ENCODE data around the gene HCRTR1.

The HCRTR1 gene

GRCh38 chr1:31617218-31617915 is at the start of gene HCRTR1:
Gene HCRTR1 (plus strand): TSS chr1:31617689. CDS start chr1:31619193, 1,504 bp downstream.
- Histone ChIP-seq H3K27me3 (ENCODE audit: insufficient read depth, low read length) (peaks cover 50% of the 10 kb centered on the region), H3K4me3 (ENCODE audit: low read length) (peak within 1 kb of the TSS; percentile 74), H3K36me3 (ENCODE audit: insufficient read depth, low read depth, low read length) (no peaks in the 10 kb centered on the region), H3K9me3 (ENCODE audit: insufficient read depth, low read depth, low read length) (no peaks in the 10 kb centered on the region), H3K27ac (ENCODE audit: low read length) (no peak within 1 kb of the TSS), H3K9ac (ENCODE audit: low read depth, low read length) (peak within 1 kb of the TSS; percentile 51; the same call in 1 of the 2 replicates), H3K4me1 (ENCODE audit: insufficient read depth, low read length) (no peaks in the 10 kb centered on the region)

DNA sequence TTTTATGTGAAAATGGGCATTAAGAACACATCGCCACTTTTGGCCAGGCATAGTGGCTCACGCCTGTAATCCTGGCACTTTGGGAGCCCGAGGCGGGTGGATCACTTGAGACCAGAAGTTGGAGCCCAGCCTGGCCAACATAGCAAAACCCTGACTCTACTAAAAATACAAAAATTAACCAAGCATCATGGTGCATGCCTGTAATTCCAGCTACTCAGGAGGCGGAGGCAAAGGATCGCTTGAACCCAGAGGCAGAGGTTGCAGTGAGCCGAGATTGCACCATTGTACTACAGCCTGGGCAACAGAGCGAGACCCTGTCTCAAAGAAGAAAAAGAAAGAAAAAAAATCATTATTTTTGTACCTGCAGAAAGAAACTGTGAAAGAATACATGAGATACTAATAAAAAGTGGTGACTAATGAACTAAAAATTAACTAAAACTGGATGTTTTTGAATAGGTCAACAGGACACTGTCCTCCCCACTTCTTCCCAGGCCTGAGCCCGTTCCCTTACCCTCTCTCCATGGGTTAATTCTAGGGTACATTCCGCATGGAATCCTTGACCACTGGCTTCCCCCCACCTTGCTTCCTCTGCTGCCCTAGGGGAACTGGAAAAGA is 49.4 kb upstream of the HCRTR1 start:
- Histone ChIP-seq H3K9me3 (ENCODE audit: insufficient read depth, low read depth, low read length) (no peaks in the 10 kb centered on the region), H3K27ac (ENCODE audit: low read length) (no peak overlapping the region)

GRCh38 chr1:31568895-31569595 is 48.4 kb upstream of the HCRTR1 start:
- Histone ChIP-seq H3K27ac (ENCODE audit: low read length) (no peak overlapping the region), H3K9me3 (ENCODE audit: insufficient read depth, low read depth, low read length) (no peaks in the 10 kb centered on the region), H3K27me3 (ENCODE audit: insufficient read depth, low read length) (no peaks in the 10 kb centered on the region; the same call in 1 of the 2 replicates), H3K4me1 (ENCODE audit: insufficient read depth, low read length) (no peaks in the 10 kb centered on the region), H3K9ac (ENCODE audit: low read depth, low read length) (no peak overlapping the region), H3K4me3 (ENCODE audit: low read length) (no peak overlapping the region), H3K36me3 (ENCODE audit: insufficient read depth, low read depth, low read length) (no peaks in the 10 kb centered on the region)

More for the DNA sequence above, 49.4 kb upstream of the HCRTR1 start:
- Histone ChIP-seq H3K4me1 (ENCODE audit: insufficient read depth, low read length) (no peaks in the 10 kb centered on the region), H3K9ac (ENCODE audit: low read depth, low read length) (no peak overlapping the region), H3K27me3 (ENCODE audit: insufficient read depth, low read length) (no peaks in the 10 kb centered on the region; the same call in 1 of the 2 replicates), H3K4me3 (ENCODE audit: low read length) (no peak overlapping the region), H3K36me3 (ENCODE audit: insufficient read depth, low read depth, low read length) (no peaks in the 10 kb centered on the region)

- H3K4me1 ChIP-seq (ENCODE audit: insufficient read depth, low read length), result no peaks in the 10 kb centered on the region; the same call in 1 of the 2 replicates
- no peak overlapping the region for H3K27ac ChIP-seq (ENCODE audit: low read length)
These were observed 47.8 kb upstream of the HCRTR1 start for GRCh38 chr1:31569596-31570173.

DNA sequence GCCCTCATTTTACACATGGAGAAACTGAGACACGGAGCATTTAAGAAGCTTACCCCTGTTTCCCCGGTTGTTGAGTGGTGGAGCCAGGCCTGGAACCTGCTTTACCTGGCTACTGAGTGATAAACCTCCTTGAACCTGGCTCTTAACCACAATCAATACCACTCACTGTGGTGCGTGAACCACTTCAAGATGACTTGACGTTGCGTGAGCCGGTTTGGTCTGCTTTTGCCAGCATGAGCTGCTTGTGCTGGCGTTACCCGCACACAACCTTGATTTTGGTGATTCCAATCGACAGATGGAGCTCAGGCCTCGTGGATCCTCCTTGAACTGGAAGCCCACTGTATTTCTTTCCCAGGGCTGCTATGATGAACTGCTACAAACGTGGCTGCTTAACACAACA is 47.3 kb upstream of the HCRTR1 start:
- Histone ChIP-seq H3K4me1 (ENCODE audit: insufficient read depth, low read length) (peaks cover 3% of the 10 kb centered on the region; the same call in 1 of the 2 replicates), H3K27me3 (ENCODE audit: insufficient read depth, low read length) (no peaks in the 10 kb centered on the region; the same call in 1 of the 2 replicates), H3K36me3 (ENCODE audit: insufficient read depth, low read depth, low read length) (no peaks in the 10 kb centered on the region), H3K9ac (ENCODE audit: low read depth, low read length) (no peak overlapping the region), H3K9me3 (ENCODE audit: insufficient read depth, low read depth, low read length) (no peaks in the 10 kb centered on the region), H3K27ac (ENCODE audit: low read length) (no peak overlapping the region), H3K4me3 (ENCODE audit: low read length) (no peak overlapping the region)

More at GRCh38 chr1:31569596-31570173, 47.8 kb upstream of the HCRTR1 start:
- H3K9me3 ChIP-seq (ENCODE audit: insufficient read depth, low read depth, low read length), result no peaks in the 10 kb centered on the region
- no peaks in the 10 kb centered on the region for H3K36me3 ChIP-seq (ENCODE audit: insufficient read depth, low read depth, low read length)
- H3K9ac ChIP-seq (ENCODE audit: low read depth, low read length), result no peak overlapping the region
- H3K27me3 ChIP-seq (ENCODE audit: insufficient read depth, low read length), result no peaks in the 10 kb centered on the region; the same call in 1 of the 2 replicates
- no peak overlapping the region for H3K4me3 ChIP-seq (ENCODE audit: low read length)

- no peaks in the 10 kb centered on the region; the same call in 1 of the 2 replicates for H3K27me3 ChIP-seq (ENCODE audit: insufficient read depth, low read length)
- H3K4me3 ChIP-seq (ENCODE audit: low read length), result no peak overlapping the region
- H3K27ac ChIP-seq (ENCODE audit: low read length), result no peak overlapping the region
- no peaks in the 10 kb centered on the region for H3K9me3 ChIP-seq (ENCODE audit: insufficient read depth, low read depth, low read length)
- peaks cover 6% of the 10 kb centered on the region for H3K4me1 ChIP-seq (ENCODE audit: insufficient read depth, low read length)
- H3K36me3 ChIP-seq (ENCODE audit: insufficient read depth, low read depth, low read length), result no peaks in the 10 kb centered on the region
- no peak overlapping the region for H3K9ac ChIP-seq (ENCODE audit: low read depth, low read length)
These were observed 46.6 kb upstream of the HCRTR1 start for GRCh38 chr1:31570906-31571305.

DNA sequence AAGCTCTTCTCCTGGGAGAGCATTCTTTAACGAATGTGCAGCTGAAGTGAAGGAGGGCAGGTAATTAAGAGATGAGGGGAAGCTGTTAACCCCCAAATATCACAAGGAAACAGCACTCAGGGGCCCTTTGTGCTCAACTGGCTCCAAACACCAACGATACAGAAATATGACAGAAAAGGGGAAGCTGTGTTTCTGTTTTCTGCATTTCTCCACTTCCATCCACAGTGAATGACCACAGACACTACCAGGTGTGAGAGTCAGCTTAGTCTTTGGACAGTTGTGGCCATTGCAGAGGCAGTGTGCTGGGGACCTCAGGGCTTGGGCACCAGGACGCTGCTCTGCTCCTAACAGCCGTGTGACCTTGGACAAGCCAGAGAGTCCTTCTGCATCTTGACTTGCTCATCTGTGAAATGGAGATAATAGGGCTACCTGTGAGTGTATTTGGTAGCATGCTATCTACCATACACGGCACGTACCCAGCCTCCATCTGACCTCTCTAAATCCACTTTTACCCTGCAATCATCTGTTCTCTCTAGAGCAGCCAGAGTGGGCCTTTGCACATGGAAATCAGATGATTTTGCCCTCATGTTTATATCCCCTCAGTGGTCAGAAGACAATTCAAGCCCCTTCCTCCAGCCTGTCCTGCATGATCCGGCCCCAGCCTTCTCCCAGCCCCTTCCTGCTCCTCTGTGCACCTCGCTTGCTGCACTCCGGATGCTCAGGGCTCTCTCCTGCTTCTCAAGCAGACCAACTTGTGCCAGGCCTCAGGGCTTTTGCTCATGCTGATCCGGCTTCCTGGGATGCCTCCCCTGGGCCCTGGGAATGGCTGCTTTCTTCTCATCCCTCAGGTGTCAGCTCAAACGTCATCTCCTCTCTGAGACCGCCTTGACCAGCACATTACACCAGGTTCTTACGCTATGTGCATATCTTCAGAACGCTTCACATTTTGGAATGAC is 45.9 kb upstream of the HCRTR1 start:
- Histone ChIP-seq H3K4me1 (ENCODE audit: insufficient read depth, low read length) (peaks cover 8% of the 10 kb centered on the region), H3K9me3 (ENCODE audit: insufficient read depth, low read depth, low read length) (no peaks in the 10 kb centered on the region), H3K27me3 (ENCODE audit: insufficient read depth, low read length) (peaks cover under 1% of the 10 kb centered on the region), H3K27ac (ENCODE audit: low read length) (no peak overlapping the region), H3K4me3 (ENCODE audit: low read length) (no peak overlapping the region), H3K9ac (ENCODE audit: low read depth, low read length) (no peak overlapping the region), H3K36me3 (ENCODE audit: insufficient read depth, low read depth, low read length) (no peaks in the 10 kb centered on the region)

DNA sequence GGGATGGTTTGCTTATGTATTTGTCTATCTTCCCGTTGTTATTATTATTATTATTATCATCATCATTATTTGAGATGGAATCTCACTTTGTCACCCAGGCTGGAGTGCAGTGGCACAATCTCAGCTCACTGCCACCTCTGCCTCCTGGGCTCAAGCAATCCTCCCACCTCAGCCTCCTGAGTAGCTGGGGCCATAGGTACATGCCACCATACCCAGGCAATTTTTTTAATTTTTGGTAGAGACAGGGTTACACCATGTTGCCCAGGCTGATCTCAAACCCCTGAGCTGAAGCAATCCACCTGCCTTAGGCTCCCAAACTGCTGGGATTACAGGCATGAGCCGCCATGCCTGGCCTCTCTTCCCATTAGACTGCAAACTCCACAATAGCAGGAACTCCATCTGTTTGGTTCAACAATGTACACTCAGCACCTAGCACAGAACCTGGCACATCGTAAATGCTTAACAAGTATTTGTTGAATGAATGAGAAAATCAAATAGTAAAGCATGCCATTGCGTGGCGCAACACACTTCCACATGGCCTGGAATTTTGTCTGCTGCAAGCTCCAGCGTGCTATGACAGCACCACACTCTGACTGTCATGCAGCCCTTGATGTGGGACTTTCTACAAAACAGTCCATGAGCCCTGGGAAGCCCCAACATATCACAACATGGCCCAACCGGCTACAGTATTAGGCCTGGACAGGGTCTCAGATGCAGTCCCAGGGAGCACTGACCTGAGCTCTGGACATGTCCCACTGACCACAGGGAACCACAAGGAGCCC is 45.0 kb upstream of the HCRTR1 start:
- peaks cover 10% of the 10 kb centered on the region for H3K27me3 ChIP-seq (ENCODE audit: insufficient read depth, low read length)
- peaks cover 11% of the 10 kb centered on the region for H3K4me1 ChIP-seq (ENCODE audit: insufficient read depth, low read length)
- no peaks in the 10 kb centered on the region for H3K36me3 ChIP-seq (ENCODE audit: insufficient read depth, low read depth, low read length)
- no peak overlapping the region for H3K4me3 ChIP-seq (ENCODE audit: low read length)
- no peak overlapping the region for H3K9ac ChIP-seq (ENCODE audit: low read depth, low read length)
- no peaks in the 10 kb centered on the region for H3K9me3 ChIP-seq (ENCODE audit: insufficient read depth, low read depth, low read length)
- H3K27ac ChIP-seq (ENCODE audit: low read length), result no peak overlapping the region

- H3K4me3 ChIP-seq (ENCODE audit: low read length), result no peak overlapping the region
- no peak overlapping the region for H3K9ac ChIP-seq (ENCODE audit: low read depth, low read length)
- peaks cover 13% of the 10 kb centered on the region for H3K27me3 ChIP-seq (ENCODE audit: insufficient read depth, low read length)
- peaks cover 13% of the 10 kb centered on the region for H3K4me1 ChIP-seq (ENCODE audit: insufficient read depth, low read length)
- H3K36me3 ChIP-seq (ENCODE audit: insufficient read depth, low read depth, low read length), result no peaks in the 10 kb centered on the region
- no peak overlapping the region for H3K27ac ChIP-seq (ENCODE audit: low read length)
- no peaks in the 10 kb centered on the region for H3K9me3 ChIP-seq (ENCODE audit: insufficient read depth, low read depth, low read length)
These were observed 44.2 kb upstream of the HCRTR1 start for GRCh38 chr1:31573261-31573660.

GRCh38 chr1:31574749-31575368 is 42.6 kb upstream of the HCRTR1 start:
- H3K4me3 ChIP-seq (ENCODE audit: low read length), result no peak overlapping the region
- H3K9me3 ChIP-seq (ENCODE audit: insufficient read depth, low read depth, low read length), result no peaks in the 10 kb centered on the region
- peaks cover 13% of the 10 kb centered on the region for H3K27me3 ChIP-seq (ENCODE audit: insufficient read depth, low read length)
- H3K27ac ChIP-seq (ENCODE audit: low read length), result no peak overlapping the region
- H3K9ac ChIP-seq (ENCODE audit: low read depth, low read length), result no peak overlapping the region
- H3K4me1 ChIP-seq (ENCODE audit: insufficient read depth, low read length), result peaks cover 21% of the 10 kb centered on the region
- H3K36me3 ChIP-seq (ENCODE audit: insufficient read depth, low read depth, low read length), result no peaks in the 10 kb centered on the region
